22Rv1 (cell line): ENCODE data around the gene SCAPER.

Experiments
- CTCF ChIP-seq: fragments of 450-650 bp; IDR thresholded peaks from 2 replicates; pipeline ENCODE4 v1.5.1; 2017; ENCODE audit warnings: mild to moderate bottlenecking
- ZFX ChIP-seq: fragments of 450-650 bp; IDR thresholded peaks from 2 replicates; pipeline ENCODE4 v1.6.1; 2017; ENCODE audit warnings: antibody characterized with exemption, borderline replicate concordance

GRCh38 chr15:76866008-76866407 is 39.1 kb downstream of the SCAPER start:
- TF ChIP-seq CTCF: no peak
- TF ChIP-seq ZFX: no peak
